GM10266 (cell line): ENCODE data around the gene RAB7A.

Source experiments
- DNase-seq: peaks from one replicate; pipeline ENCODE4 v3.0.0; 2012; ENCODE audit errors: extremely low spot score
- CTCF ChIP-seq: IDR thresholded peaks from 2 replicates; pipeline ENCODE4 v1.5.1; 2012; ENCODE audit warnings: mild to moderate bottlenecking, low read depth; ENCODE audit not compliant: control insufficient read depth, insufficient read depth; ENCODE audit errors: missing control alignments

RAB7A gene

GRCh38 chr3:128845119-128845777 is 119.3 kb downstream of the RAB7A start:
- DNase-seq, result no peak
- no peak for TF ChIP-seq CTCF

- peak; percentile 87 for DNase-seq
- peak; percentile 83 for TF ChIP-seq CTCF
Measured at GRCh38 chr3:128845778-128846485, 119.9 kb downstream of the RAB7A start.

- no peak for DNase-seq
Measured at GRCh38 chr3:128846486-128846891, 120.5 kb downstream of the RAB7A start.

GRCh38 chr3:128847666-128848370 is 121.8 kb downstream of the RAB7A start:
- no peak for TF ChIP-seq CTCF

More at GRCh38 chr3:128846486-128846891, 120.5 kb downstream of the RAB7A start:
- no peak for TF ChIP-seq CTCF

GRCh38 chr3:128848936-128849335 is 123.0 kb downstream of the RAB7A start:
- DNase-seq, result no peak
- no peak for TF ChIP-seq CTCF

More at GRCh38 chr3:128847666-128848370, 121.8 kb downstream of the RAB7A start:
- no peak for DNase-seq

- no peak for TF ChIP-seq CTCF
- DNase-seq, result no peak
Measured at GRCh38 chr3:128849911-128850455, 124.0 kb downstream of the RAB7A start.
